Measurements from ENCODE around the gene SYT7. TPM values are rescaled to one million over a fixed set of nuclear protein-coding genes. Genes with fewer than 3 reads are reported as not detected.

Gene SYT7
- total RNA-seq, 1 donor from 2014 or later, result 1.8 TPM

- peaks cover 0 to 3% of the 10 kb centered on the region in 2 donors for H3K4me1 ChIP-seq
- DNase-seq (ENCODE audit: low spot score in 2 of 2), result no peak
- intact Hi-C loops (cut with DNase I), result no loop called here
Measured at GRCh38 chr11:61494381-61494961, 86.4 kb downstream of the SYT7 start.

DNA sequence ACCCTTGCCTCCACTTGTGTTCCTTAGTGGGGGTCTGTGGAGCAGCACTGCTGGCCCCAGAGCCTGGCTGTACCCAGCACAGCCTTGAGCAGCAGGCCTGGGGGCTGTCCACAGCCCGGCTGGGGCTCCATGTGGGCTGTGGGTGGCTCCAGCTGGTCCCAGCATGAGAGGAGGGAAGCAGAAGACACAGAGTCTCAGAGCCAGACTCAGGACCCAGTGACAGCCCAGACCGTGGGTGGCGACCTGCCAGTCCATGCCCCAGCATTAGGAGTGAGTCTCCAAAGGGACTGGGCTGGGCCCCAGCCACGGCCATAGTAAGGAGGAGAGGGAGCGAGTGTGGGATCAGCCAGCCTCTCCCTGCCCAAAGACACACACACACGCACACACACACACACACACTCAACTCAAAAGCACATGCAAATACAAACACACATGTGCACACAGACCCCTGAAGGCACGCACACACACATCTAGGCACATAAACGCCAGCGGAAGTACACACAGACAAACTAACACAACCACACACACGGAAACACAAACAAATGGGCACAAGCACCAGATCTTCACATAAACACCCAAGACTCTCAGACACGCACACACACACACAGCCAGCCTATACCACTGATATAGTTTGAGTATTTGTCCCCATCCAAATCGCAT is 89.0 kb downstream of the SYT7 start:
- TF ChIP-seq, protein P1, sequence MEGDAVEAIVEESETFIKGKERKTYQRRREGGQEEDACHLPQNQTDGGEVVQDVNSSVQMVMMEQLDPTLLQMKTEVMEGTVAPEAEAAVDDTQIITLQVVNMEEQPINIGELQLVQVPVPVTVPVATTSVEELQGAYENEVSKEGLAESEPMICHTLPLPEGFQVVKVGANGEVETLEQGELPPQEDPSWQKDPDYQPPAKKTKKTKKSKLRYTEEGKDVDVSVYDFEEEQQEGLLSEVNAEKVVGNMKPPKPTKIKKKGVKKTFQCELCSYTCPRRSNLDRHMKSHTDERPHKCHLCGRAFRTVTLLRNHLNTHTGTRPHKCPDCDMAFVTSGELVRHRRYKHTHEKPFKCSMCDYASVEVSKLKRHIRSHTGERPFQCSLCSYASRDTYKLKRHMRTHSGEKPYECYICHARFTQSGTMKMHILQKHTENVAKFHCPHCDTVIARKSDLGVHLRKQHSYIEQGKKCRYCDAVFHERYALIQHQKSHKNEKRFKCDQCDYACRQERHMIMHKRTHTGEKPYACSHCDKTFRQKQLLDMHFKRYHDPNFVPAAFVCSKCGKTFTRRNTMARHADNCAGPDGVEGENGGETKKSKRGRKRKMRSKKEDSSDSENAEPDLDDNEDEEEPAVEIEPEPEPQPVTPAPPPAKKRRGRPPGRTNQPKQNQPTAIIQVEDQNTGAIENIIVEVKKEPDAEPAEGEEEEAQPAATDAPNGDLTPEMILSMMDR (IDR thresholded peaks at IDR 0.05), result no peak
- intact Hi-C loops (cut with DNase I), result no loop called here

More at GRCh38 chr11:61494381-61494961, 86.4 kb downstream of the SYT7 start:
- Histone ChIP-seq H3K4me3 (no peak overlapping the region), H3K27me3 (no peaks in the 10 kb centered on the region), H3K36me3 (no peaks in the 10 kb centered on the region), H3K27ac (no peak overlapping the region), H3K9me3 (no peaks in the 10 kb centered on the region)
- TF ChIP-seq, protein P1 (IDR thresholded peaks at IDR 0.05), result no peak

GRCh38 chr11:61489833-61490721 is 90.8 kb downstream of the SYT7 start:
- intact Hi-C loops (cut with DNase I), result no loop called here
- H3K27ac ChIP-seq, result no peak overlapping the region
- no peak for DNase-seq (ENCODE audit: low spot score in 2 of 2)

More for the DNA sequence above, 89.0 kb downstream of the SYT7 start:
- Histone ChIP-seq H3K36me3 (peaks cover 0 to 7% of the 10 kb centered on the region in 2 donors), H3K4me3 (no peak overlapping the region), H3K27me3 (no peaks in the 10 kb centered on the region), H3K9me3 (no peaks in the 10 kb centered on the region), H3K4me1 (peaks cover 0 to 3% of the 10 kb centered on the region in 2 donors), H3K27ac (no peak overlapping the region)
- DNase-seq (ENCODE audit: low spot score in 2 of 2), result no peak

DNA sequence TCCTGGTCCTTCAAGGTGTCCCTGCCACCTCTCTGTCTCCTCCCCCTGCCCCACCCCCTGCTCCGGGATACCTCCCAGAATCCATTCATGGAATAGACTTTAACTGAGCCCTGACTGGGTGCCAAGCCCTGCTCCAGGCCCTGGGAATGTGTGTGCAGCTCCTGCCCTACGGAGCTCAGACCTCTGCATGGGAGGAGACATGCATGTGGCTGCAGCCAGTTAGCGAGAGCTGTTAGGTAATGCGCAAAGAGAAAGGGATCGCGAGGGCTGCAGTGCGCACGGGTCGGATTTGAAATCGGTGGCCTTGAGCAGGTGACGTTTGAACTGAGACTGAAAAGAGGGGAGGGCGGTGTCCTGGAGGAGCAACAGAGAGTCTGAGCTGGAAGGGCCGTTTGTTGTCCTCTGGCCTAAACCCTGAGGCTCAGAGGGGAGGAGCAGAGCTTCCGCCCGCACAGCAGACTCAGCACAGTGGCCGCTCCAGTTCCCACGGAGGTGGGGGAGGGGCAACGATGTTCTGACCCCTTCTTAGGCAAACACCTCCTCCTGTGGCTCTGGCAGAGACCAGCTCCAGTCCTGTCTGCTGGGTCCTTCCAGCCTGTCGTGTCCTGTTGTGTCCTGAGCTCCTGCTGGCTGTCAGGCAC is 92.1 kb downstream of the SYT7 start:
- Histone ChIP-seq H3K27me3 (no peaks in the 10 kb centered on the region), H3K36me3 (peaks cover 0 to 7% of the 10 kb centered on the region in 2 donors), H3K4me1 (peaks cover 0 to 3% of the 10 kb centered on the region in 2 donors), H3K27ac (no peak overlapping the region), H3K9me3 (no peaks in the 10 kb centered on the region), H3K4me3 (peak overlapping the region; percentile 30 to 42)
- intact Hi-C loops (cut with DNase I), result no loop called here
- TF ChIP-seq, protein P1 (IDR thresholded peaks at IDR 0.05), result no peak
- DNase-seq (ENCODE audit: low spot score in 2 of 2), result no peak

More at GRCh38 chr11:61489833-61490721, 90.8 kb downstream of the SYT7 start:
- Histone ChIP-seq H3K36me3 (peaks cover 0 to 7% of the 10 kb centered on the region in 2 donors), H3K4me1 (peaks cover 0 to 3% of the 10 kb centered on the region in 2 donors), H3K27me3 (no peaks in the 10 kb centered on the region), H3K4me3 (no peak overlapping the region), H3K9me3 (no peaks in the 10 kb centered on the region)
- TF ChIP-seq, protein P1 (IDR thresholded peaks at IDR 0.05), result no peak

GRCh38 chr11:61487342-61488025 is 93.4 kb downstream of the SYT7 start:
- DNase-seq (ENCODE audit: low spot score in 2 of 2), result no peak
- no peaks in the 10 kb centered on the region for H3K27me3 ChIP-seq
- H3K36me3 ChIP-seq, result peaks cover 0 to 7% of the 10 kb centered on the region in 2 donors
- intact Hi-C loops (cut with DNase I), result no loop called here
- no peaks in the 10 kb centered on the region for H3K9me3 ChIP-seq
- TF ChIP-seq, protein P1 (IDR thresholded peaks at IDR 0.05), result no peak
- no peak overlapping the region for H3K4me3 ChIP-seq
- no peak overlapping the region for H3K27ac ChIP-seq
- peaks cover 0 to 3% of the 10 kb centered on the region in 2 donors for H3K4me1 ChIP-seq

All from ascending aorta (tissue), 2 donors.